Neural progenitor cell (in vitro differentiated cells): ENCODE measurements around the gene XPO4. TPM values are rescaled to one million over a fixed set of nuclear protein-coding genes. Genes with fewer than 3 reads are reported as not detected.
A peak's percentile ranks its signal among the peaks of the same experiment; 100 is the strongest.
"Not testable (repeated sequence)": the region's sequence is repeated elsewhere in the genome, so short reads cannot be mapped to it uniquely, and the experiment has no call there.

Experiments used
- DNase-seq: peaks from one replicate; pipeline ENCODE4 v3.0.0-alpha.2; 2016; ENCODE audit warnings: low spot score
- H2AFZ ChIP-seq: fragments of 200-600 bp; sonication (generic); replicated peaks from 2 replicates; pipeline ENCODE4 v1.6.1; 2016; ENCODE audit warnings: antibody characterized with exemption
- H3F3A ChIP-seq: fragments of 200-600 bp; sonication (generic); 2 replicates; pipeline ENCODE4 v1.6.1; 2016; ENCODE audit warnings: antibody characterized with exemption, low read depth
- H3K27ac ChIP-seq: fragments of 200-600 bp; sonication (generic); 2 replicates; pipeline ENCODE4 v1.5.1; 2016; ENCODE audit warnings: mild to moderate bottlenecking
- H3K27me3 ChIP-seq: fragments of 200-600 bp; sonication (generic); 2 replicates; pipeline ENCODE4 v1.6.1; 2016; ENCODE audit warnings: mild to moderate bottlenecking, moderate library complexity
- H3K36me3 ChIP-seq: fragments of 200-600 bp; sonication (generic); 2 replicates; pipeline ENCODE4 v1.5.1; 2016
- H3K4me1 ChIP-seq: fragments of 200-600 bp; sonication (generic); 2 replicates; pipeline ENCODE4 v1.6.1; 2016; ENCODE audit warnings: mixed run types
- H3K4me2 ChIP-seq: fragments of 200-600 bp; sonication (generic); 2 replicates; pipeline ENCODE4 v1.6.1; 2016
- H3K4me3 ChIP-seq: fragments of 200-600 bp; sonication (generic); 2 replicates; pipeline ENCODE4 v1.5.1; 2016
- H3K79me2 ChIP-seq: fragments of 200-600 bp; sonication (generic); 2 replicates; pipeline ENCODE4 v1.6.1; 2016; ENCODE audit warnings: low read depth
- H3K9ac ChIP-seq: fragments of 200-600 bp; sonication (generic); 2 replicates; pipeline ENCODE4 v1.6.1; 2016
- H3K9me3 ChIP-seq: fragments of 200-600 bp; sonication (generic); 2 replicates; pipeline ENCODE4 v1.5.1; 2016; ENCODE audit warnings: low read depth
- H4K20me1 ChIP-seq: fragments of 200-600 bp; sonication (generic); 2 replicates; pipeline ENCODE4 v1.6.1; 2016; ENCODE audit warnings: low read depth
- H3K27ac Mint-ChIP-seq: 3 replicates; pipeline ENCODE4 v1.8.0; 2021; ENCODE audit warnings: mixed read lengths
- H3K27me3 Mint-ChIP-seq: 2 replicates; pipeline ENCODE4 v1.8.0; 2022; ENCODE audit warnings: low read depth, mild to moderate bottlenecking, inconsistent platforms, moderate library complexity, mixed read lengths; ENCODE audit not compliant: insufficient read depth
- H3K36me3 Mint-ChIP-seq: 3 replicates; pipeline ENCODE4 v1.8.0; 2021; ENCODE audit warnings: mixed read lengths
- H3K4me1 Mint-ChIP-seq: 3 replicates; pipeline ENCODE4 v1.8.0; 2021; ENCODE audit warnings: mixed read lengths
- H3K4me3 Mint-ChIP-seq: 3 replicates; pipeline ENCODE4 v1.8.0; 2021; ENCODE audit warnings: mild to moderate bottlenecking, moderate library complexity, mixed read lengths
- H3K9me3 Mint-ChIP-seq: 3 replicates; pipeline ENCODE4 v1.8.0; 2020; ENCODE audit warnings: mixed read lengths
- CTCF ChIP-seq: fragments of 200-600 bp; sonication (generic); IDR thresholded peaks from 2 replicates; pipeline ENCODE4 v1.5.1; 2017; ENCODE audit warnings: antibody characterized with exemption, mild to moderate bottlenecking
- EZH2 ChIP-seq: fragments of 200-600 bp; sonication (generic); IDR thresholded peaks from 2 replicates; pipeline ENCODE4 v1.6.1; 2017; ENCODE audit warnings: antibody characterized with exemption, mild to moderate bottlenecking, moderate library complexity
- EZH2phosphoT487 ChIP-seq: fragments of 200-600 bp; sonication (generic); IDR thresholded peaks from 2 replicates; pipeline ENCODE4 v1.6.1; 2017; ENCODE audit warnings: antibody characterized with exemption
- total RNA-seq: library from RNA; depleted of rRNA; stranded (reverse); fragments of >200 nt; gene quantifications from 2 replicates; pipeline ENCODE4 v1.2.3, GENCODE V29; 2015; ENCODE audit warnings: low replicate concordance

Gene XPO4
- total RNA-seq, 1 donor from 2014 or later: 44.9 TPM

- Histone ChIP-seq H3K27me3 (no peaks in the 10 kb centered on the region), H2AFZ (no peak overlapping the region), H3K4me1 (peaks cover 46% of the 10 kb centered on the region), H3K36me3 (no peaks in the 10 kb centered on the region), H3F3A (peaks cover 30% of the 10 kb centered on the region), H3K4me2 (no peak overlapping the region), H3K79me2 (peaks cover 98% of the 10 kb centered on the region), H3K9ac (no peak overlapping the region), H4K20me1 (peaks cover 43% of the 10 kb centered on the region), H3K4me3 (no peak overlapping the region), H3K9me3 (no peaks in the 10 kb centered on the region), H3K27ac (no peak overlapping the region)
- Mint-ChIP-seq H3K9me3 (peaks cover 24% of the 10 kb centered on the region), H3K27me3 (no peaks in the 10 kb centered on the region), H3K27ac (no peak overlapping the region), H3K4me1 (peaks cover 17% of the 10 kb centered on the region), H3K36me3 (peaks cover 25% of the 10 kb centered on the region), H3K4me3 (no peak overlapping the region)
- TF ChIP-seq CTCF: no peak
- no peak for DNase-seq
Measured at GRCh38 chr13:20877902-20878301, 24.6 kb downstream of the XPO4 start.

GRCh38 chr13:20876802-20877201 is 25.7 kb downstream of the XPO4 start:
- H3K4me1 Mint-ChIP-seq: peaks cover 12% of the 10 kb centered on the region
- DNase-seq, H3K27me3 ChIP-seq, H3K4me3 Mint-ChIP-seq, H3K4me2 ChIP-seq, H3K9ac ChIP-seq, H3K9me3 ChIP-seq, H3K27me3 Mint-ChIP-seq, H3K27ac ChIP-seq, H2AFZ ChIP-seq, H3K36me3 ChIP-seq, H3K27ac Mint-ChIP-seq, H3K4me3 ChIP-seq: not testable (repeated sequence)
- Histone ChIP-seq H3K4me1 (peaks cover 42% of the 10 kb centered on the region), H3K79me2 (peaks cover 100% of the 10 kb centered on the region), H4K20me1 (peaks cover 37% of the 10 kb centered on the region), H3F3A (peaks cover 22% of the 10 kb centered on the region)
- H3K9me3 Mint-ChIP-seq: peaks cover 22% of the 10 kb centered on the region
- peaks cover 22% of the 10 kb centered on the region for H3K36me3 Mint-ChIP-seq

- H3K27me3 ChIP-seq, H3K27ac Mint-ChIP-seq, H3K27me3 Mint-ChIP-seq, DNase-seq, H3K4me3 Mint-ChIP-seq, H3K9ac ChIP-seq, H3K9me3 ChIP-seq, H3K36me3 ChIP-seq, H3K4me3 ChIP-seq, H2AFZ ChIP-seq: not testable (repeated sequence)
- peaks cover 37% of the 10 kb centered on the region for H4K20me1 ChIP-seq
- H3F3A ChIP-seq: peaks cover 19% of the 10 kb centered on the region
- H3K4me2 ChIP-seq: peak overlapping the region; percentile 71
- H3K27ac ChIP-seq: peak overlapping the region; percentile 52
- Mint-ChIP-seq H3K9me3 (peaks cover 14% of the 10 kb centered on the region), H3K36me3 (peaks cover 14% of the 10 kb centered on the region), H3K4me1 (peaks cover 12% of the 10 kb centered on the region)
- peaks cover 100% of the 10 kb centered on the region for H3K79me2 ChIP-seq
- peaks cover 40% of the 10 kb centered on the region for H3K4me1 ChIP-seq
Measured at GRCh38 chr13:20874439-20874838, 28.1 kb downstream of the XPO4 start.

GRCh38 chr13:20873348-20873747 is 29.2 kb downstream of the XPO4 start:
- Histone ChIP-seq H3F3A (peaks cover 19% of the 10 kb centered on the region), H3K79me2 (peaks cover 100% of the 10 kb centered on the region), H3K4me3 (peak overlapping the region; percentile 23), H3K9me3 (no peaks in the 10 kb centered on the region), H3K4me2 (peak overlapping the region; percentile 71), H3K27ac (peak overlapping the region; percentile 52), H3K9ac (no peak overlapping the region), H3K27me3 (no peaks in the 10 kb centered on the region), H2AFZ (no peak overlapping the region), H3K36me3 (no peaks in the 10 kb centered on the region), H4K20me1 (peaks cover 27% of the 10 kb centered on the region), H3K4me1 (peaks cover 30% of the 10 kb centered on the region)
- TF ChIP-seq CTCF (no peak), EZH2phosphoT487 (no peak), EZH2 (no peak)
- peaks cover 13% of the 10 kb centered on the region for H3K9me3 Mint-ChIP-seq
- peak overlapping the region; percentile 92 for H3K27ac Mint-ChIP-seq
- peaks cover 9% of the 10 kb centered on the region for H3K36me3 Mint-ChIP-seq
- peaks cover 12% of the 10 kb centered on the region for H3K4me1 Mint-ChIP-seq
- H3K4me3 Mint-ChIP-seq: no peak overlapping the region
- DNase-seq: peak; percentile 63
- H3K27me3 Mint-ChIP-seq: no peaks in the 10 kb centered on the region
